Measurements from ENCODE around the gene TEAD4. TPM values are rescaled to one million over a fixed set of nuclear protein-coding genes. Genes with fewer than 3 reads are reported as not detected.
A peak's percentile ranks its signal among the peaks of the same experiment; 100 is the strongest.

Gene TEAD4
- total RNA-seq, 1 experiment from 2014 or later: 43.2 TPM

DNA sequence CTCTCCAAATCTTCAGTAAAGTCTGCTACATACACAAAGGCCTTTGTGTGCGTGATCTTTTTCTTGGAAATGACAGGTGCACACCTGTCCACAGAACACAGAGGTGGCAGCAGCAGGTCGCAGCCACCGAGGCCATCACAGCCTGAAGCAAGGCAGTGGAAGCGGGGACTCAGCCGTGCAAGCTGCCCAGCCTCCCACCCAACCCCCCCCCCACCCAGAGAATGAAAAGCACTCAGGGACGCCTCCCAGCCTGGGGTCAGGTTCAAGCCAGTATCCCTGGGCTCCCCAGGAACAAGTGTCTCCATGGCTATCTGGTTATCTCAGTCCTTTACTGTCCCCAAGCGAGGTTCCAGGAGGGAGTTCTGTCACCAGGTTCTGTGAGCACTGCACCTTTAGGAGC lies 86.8 kb downstream of the TEAD4 start (continued):
- TF ChIP-seq SIN3A (IDR thresholded peaks at IDR 0.05; ENCODE audit: low read depth): no peak
- TF ChIP-seq POLR2A (IDR thresholded peaks at IDR 0.05; ENCODE audit: borderline replicate concordance, extremely low read depth, insufficient read depth, insufficient read length): no peak
- TF ChIP-seq, protein P1, sequence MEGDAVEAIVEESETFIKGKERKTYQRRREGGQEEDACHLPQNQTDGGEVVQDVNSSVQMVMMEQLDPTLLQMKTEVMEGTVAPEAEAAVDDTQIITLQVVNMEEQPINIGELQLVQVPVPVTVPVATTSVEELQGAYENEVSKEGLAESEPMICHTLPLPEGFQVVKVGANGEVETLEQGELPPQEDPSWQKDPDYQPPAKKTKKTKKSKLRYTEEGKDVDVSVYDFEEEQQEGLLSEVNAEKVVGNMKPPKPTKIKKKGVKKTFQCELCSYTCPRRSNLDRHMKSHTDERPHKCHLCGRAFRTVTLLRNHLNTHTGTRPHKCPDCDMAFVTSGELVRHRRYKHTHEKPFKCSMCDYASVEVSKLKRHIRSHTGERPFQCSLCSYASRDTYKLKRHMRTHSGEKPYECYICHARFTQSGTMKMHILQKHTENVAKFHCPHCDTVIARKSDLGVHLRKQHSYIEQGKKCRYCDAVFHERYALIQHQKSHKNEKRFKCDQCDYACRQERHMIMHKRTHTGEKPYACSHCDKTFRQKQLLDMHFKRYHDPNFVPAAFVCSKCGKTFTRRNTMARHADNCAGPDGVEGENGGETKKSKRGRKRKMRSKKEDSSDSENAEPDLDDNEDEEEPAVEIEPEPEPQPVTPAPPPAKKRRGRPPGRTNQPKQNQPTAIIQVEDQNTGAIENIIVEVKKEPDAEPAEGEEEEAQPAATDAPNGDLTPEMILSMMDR (IDR thresholded peaks at IDR 0.05 in 2 of 3, conservative IDR thresholded peaks at IDR 0.05 in 1 of 3; ENCODE audit: borderline replicate concordance in 1 of 3, insufficient read depth in 1 of 3, low read depth in 2 of 3, low read length in 2 of 3): no peak

DNA sequence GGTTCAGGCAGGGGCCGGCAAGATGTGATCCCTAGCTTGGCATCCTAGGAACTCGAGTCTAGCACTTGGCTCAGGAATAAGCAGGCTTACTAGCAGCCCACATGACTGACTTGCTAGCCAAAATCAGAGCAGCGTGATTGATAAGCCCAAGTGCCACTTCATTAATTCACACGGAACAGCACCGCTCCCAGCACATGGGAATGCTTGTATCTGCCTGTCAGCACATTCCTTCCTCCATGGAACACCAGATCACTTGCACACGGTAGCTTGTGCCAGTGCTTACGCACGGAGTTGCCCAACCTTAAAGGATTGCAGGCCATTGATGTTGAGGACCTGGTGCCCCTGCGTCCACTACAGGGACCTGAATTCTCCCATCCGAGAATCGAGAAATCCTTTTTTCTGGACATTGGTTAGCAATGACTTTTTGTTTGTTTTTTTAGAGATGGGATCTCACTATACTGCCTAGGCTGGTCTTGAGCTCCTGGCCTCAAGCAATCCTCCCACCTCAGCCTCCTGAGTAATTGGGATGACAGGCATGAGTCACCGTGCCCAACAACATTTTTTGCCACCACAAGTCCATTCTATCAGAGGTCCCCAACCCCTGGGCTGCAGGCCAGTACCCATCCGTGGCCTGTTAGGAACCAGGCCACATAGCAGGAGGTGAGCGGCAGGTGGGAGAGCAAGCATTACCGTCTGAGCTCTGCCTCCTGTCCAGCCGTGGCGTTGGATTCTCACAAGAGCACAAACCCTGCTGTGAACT lies 87.4 kb downstream of the TEAD4 start:
- intact Hi-C loops (cut with micrococcal nuclease): no loop called here
- ATAC-seq (peak; percentile 38), DNase-seq (ENCODE audit: low read depth, low spot score) (no peak)
- RAD21 ChIA-PET (ENCODE audit: low non-redundant PET in 1 of 2, low total read pairs in 2 of 2, uncharacterized antibody in 2 of 2, unreplicated experiment in 2 of 2): no interaction called here
- Histone ChIP-seq H3K36me3 (ENCODE audit: control insufficient read depth in 1 of 2, insufficient read depth in 2 of 2, low read length in 2 of 2) (peaks cover 0 to 5% of the 10 kb centered on the region in 2 experiments; a peak in 1 of 4 replicates), H3K9me3 (ENCODE audit: control insufficient read depth in 1 of 2, insufficient read depth in 1 of 2, low read depth in 1 of 2, low read length in 2 of 2) (no peaks in the 10 kb centered on the region), H3K27me3 (ENCODE audit: insufficient read depth, low read length) (no peaks in the 10 kb centered on the region), H3K9ac (ENCODE audit: low read length) (no peak overlapping the region), H3K27ac (ENCODE audit: low read depth, low read length) (no peak overlapping the region), H3K4me2 (ENCODE audit: low read length) (no peak overlapping the region), H3K4me3 (replicated peaks in 1 of 2; ENCODE audit: low read depth in 1 of 2, low read length in 2 of 2) (no peak overlapping the region), H3K79me2 (ENCODE audit: insufficient read depth, low read length) (no peaks in the 10 kb centered on the region), H3K4me1 (ENCODE audit: control insufficient read depth in 1 of 2, insufficient read depth in 2 of 2, low read length in 2 of 2) (peaks cover 0 to 16% of the 10 kb centered on the region in 2 experiments; a peak in 3 of 4 replicates), H3K9me2 (ENCODE audit: insufficient read depth) (no peaks in the 10 kb centered on the region), H2AFZ (ENCODE audit: low read depth, low read length, poor library complexity, severe bottlenecking) (no peak overlapping the region), H4K20me1 (ENCODE audit: insufficient read depth) (no peaks in the 10 kb centered on the region)
- POLR2A ChIA-PET: no interaction called here
- CTCF ChIA-PET: no interaction called here
- BruUV-seq (replicated peaks): no TSS peak
- TF ChIP-seq, protein P2, sequence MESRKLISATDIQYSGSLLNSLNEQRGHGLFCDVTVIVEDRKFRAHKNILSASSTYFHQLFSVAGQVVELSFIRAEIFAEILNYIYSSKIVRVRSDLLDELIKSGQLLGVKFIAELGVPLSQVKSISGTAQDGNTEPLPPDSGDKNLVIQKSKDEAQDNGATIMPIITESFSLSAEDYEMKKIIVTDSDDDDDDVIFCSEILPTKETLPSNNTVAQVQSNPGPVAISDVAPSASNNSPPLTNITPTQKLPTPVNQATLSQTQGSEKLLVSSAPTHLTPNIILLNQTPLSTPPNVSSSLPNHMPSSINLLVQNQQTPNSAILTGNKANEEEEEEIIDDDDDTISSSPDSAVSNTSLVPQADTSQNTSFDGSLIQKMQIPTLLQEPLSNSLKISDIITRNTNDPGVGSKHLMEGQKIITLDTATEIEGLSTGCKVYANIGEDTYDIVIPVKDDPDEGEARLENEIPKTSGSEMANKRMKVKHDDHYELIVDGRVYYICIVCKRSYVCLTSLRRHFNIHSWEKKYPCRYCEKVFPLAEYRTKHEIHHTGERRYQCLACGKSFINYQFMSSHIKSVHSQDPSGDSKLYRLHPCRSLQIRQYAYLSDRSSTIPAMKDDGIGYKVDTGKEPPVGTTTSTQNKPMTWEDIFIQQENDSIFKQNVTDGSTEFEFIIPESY (IDR thresholded peaks at IDR 0.05; ENCODE audit: extremely low read depth, insufficient replicate concordance, low read length): no peak
- TF ChIP-seq POLR2AphosphoS5 (IDR thresholded peaks at IDR 0.05; ENCODE audit: low read depth, low read length) (no peak), FOSL1 (IDR thresholded peaks at IDR 0.05; ENCODE audit: low read depth) (no peak), EZH2phosphoT487 (IDR thresholded peaks at IDR 0.05; ENCODE audit: borderline replicate concordance) (no peak), JUND (IDR thresholded peaks at IDR 0.05) (no peak), EZH2 (IDR thresholded peaks at IDR 0.05) (no peak), ELF1 (IDR thresholded peaks at IDR 0.05; ENCODE audit: borderline replicate concordance, low read depth) (no peak), TCF7L2 (IDR thresholded peaks at IDR 0.05; ENCODE audit: borderline replicate concordance, extremely low read depth, insufficient read depth, insufficient read length) (no peak), YY1 (IDR thresholded peaks at IDR 0.05; ENCODE audit: extremely low read depth, insufficient replicate concordance, low read depth, low read length) (no peak), ZNF274 (IDR thresholded peaks at IDR 0.05; ENCODE audit: low read depth, low read length) (no peak), POLR2A (IDR thresholded peaks at IDR 0.05; ENCODE audit: borderline replicate concordance, extremely low read depth, insufficient read depth, insufficient read length) (no peak), SP1 (IDR thresholded peaks at IDR 0.05; ENCODE audit: low read depth) (no peak), SIN3A (IDR thresholded peaks at IDR 0.05; ENCODE audit: low read depth) (no peak)
- TF ChIP-seq, protein P3, sequence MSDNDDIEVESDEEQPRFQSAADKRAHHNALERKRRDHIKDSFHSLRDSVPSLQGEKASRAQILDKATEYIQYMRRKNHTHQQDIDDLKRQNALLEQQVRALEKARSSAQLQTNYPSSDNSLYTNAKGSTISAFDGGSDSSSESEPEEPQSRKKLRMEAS (IDR thresholded peaks at IDR 0.05): no peak
- TF ChIP-seq, protein P4, sequence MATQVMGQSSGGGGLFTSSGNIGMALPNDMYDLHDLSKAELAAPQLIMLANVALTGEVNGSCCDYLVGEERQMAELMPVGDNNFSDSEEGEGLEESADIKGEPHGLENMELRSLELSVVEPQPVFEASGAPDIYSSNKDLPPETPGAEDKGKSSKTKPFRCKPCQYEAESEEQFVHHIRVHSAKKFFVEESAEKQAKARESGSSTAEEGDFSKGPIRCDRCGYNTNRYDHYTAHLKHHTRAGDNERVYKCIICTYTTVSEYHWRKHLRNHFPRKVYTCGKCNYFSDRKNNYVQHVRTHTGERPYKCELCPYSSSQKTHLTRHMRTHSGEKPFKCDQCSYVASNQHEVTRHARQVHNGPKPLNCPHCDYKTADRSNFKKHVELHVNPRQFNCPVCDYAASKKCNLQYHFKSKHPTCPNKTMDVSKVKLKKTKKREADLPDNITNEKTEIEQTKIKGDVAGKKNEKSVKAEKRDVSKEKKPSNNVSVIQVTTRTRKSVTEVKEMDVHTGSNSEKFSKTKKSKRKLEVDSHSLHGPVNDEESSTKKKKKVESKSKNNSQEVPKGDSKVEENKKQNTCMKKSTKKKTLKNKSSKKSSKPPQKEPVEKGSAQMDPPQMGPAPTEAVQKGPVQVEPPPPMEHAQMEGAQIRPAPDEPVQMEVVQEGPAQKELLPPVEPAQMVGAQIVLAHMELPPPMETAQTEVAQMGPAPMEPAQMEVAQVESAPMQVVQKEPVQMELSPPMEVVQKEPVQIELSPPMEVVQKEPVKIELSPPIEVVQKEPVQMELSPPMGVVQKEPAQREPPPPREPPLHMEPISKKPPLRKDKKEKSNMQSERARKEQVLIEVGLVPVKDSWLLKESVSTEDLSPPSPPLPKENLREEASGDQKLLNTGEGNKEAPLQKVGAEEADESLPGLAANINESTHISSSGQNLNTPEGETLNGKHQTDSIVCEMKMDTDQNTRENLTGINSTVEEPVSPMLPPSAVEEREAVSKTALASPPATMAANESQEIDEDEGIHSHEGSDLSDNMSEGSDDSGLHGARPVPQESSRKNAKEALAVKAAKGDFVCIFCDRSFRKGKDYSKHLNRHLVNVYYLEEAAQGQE (IDR thresholded peaks at IDR 0.05; ENCODE audit: low read depth): no peak
